GM19099 (cell line): ENCODE results near the gene POMZP3.
A peak's percentile ranks its signal among the peaks of the same experiment; 100 is the strongest.

Experiments
- POLR2A ChIP-seq: IDR thresholded peaks from 3 replicates; pipeline ENCODE4 v1.6.1; 2011; ENCODE audit warnings: low read depth; ENCODE audit not compliant: insufficient read length; ENCODE audit errors: extremely low read depth

Gene POMZP3

DNA sequence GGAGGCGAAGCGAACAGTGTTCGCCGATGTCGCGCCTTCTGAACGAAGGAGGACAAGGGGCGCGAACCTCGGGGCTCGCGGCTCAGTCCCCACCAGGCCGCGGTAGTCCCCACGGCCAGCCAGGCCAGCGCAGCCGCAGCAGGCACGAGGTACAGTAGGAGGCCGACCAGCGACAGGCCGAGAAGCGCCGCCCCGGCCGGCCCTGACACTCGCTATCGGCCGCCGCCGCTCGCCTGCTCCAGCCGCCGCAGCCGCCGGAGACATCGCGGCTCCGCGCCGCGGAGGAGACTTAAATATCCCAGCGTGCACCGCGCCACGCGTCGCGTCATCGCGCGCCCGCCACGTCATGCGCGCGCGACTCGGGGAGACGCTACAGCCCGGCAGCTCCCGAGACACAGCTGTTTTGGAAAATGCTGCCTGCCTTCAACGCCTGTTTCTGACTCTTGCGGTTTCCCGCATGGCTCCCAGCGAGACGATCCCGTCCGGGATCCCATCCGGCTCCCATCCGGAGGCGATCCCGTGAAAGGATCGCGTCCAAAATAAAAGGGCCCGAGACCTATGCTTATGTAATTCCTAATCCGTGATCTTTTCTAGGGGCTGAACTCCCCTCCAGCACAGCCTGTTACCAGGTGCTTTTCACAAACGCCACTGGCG, at the start of gene POMZP3:
Gene POMZP3, minus strand, starts transcription at position 291 of the 654 bp plus-strand sequence. CDS start 1,215 bp downstream, outside the sequence.
- peak; percentile 55 for TF ChIP-seq POLR2A
